NCI-H226 (cell line): Measurements from ENCODE around the gene MAP2K5.

Source experiments
- DNase-seq: peaks from one replicate; pipeline ENCODE4 v3.0.0-alpha.2; 2015

The MAP2K5 gene

GRCh38 chr15:67731112-67731721 lies 188.7 kb downstream of the MAP2K5 start:
- no peak for DNase-seq

GRCh38 chr15:67732164-67732563 lies 189.7 kb downstream of the MAP2K5 start:
- DNase-seq, result no peak

- DNase-seq, result no peak
These were observed 190.3 kb downstream of the MAP2K5 start for GRCh38 chr15:67732671-67733374.

- no peak for DNase-seq
These were observed 193.4 kb downstream of the MAP2K5 start for GRCh38 chr15:67735896-67736295.

GRCh38 chr15:67736810-67737209 lies 194.3 kb downstream of the MAP2K5 start:
- peak; percentile 33 for DNase-seq

GRCh38 chr15:67738056-67738455 lies 195.6 kb downstream of the MAP2K5 start:
- DNase-seq, result no peak

- no peak for DNase-seq
These were observed 197.9 kb downstream of the MAP2K5 start for GRCh38 chr15:67740405-67740804.

GRCh38 chr15:67741308-67741707 lies 198.8 kb downstream of the MAP2K5 start:
- no peak for DNase-seq

GRCh38 chr15:67743558-67743957 lies 201.1 kb downstream of the MAP2K5 start:
- DNase-seq, result no peak

- no peak for DNase-seq
These were observed 202.0 kb downstream of the MAP2K5 start for GRCh38 chr15:67744331-67745072.

- DNase-seq, result no peak
These were observed 202.8 kb downstream of the MAP2K5 start for GRCh38 chr15:67745073-67746006.

- DNase-seq, result peak; percentile 30
These were observed 203.5 kb downstream of the MAP2K5 start for GRCh38 chr15:67746022-67746421.

GRCh38 chr15:67746450-67746849 lies 203.9 kb downstream of the MAP2K5 start:
- no peak for DNase-seq

- no peak for DNase-seq
These were observed 205.4 kb downstream of the MAP2K5 start for GRCh38 chr15:67747921-67748320.

GRCh38 chr15:67750371-67750770 lies 207.9 kb downstream of the MAP2K5 start:
- DNase-seq, result no peak

- DNase-seq, result no peak
These were observed 211.4 kb downstream of the MAP2K5 start for GRCh38 chr15:67753891-67754290.

GRCh38 chr15:67755264-67755663 lies 212.8 kb downstream of the MAP2K5 start:
- DNase-seq, result no peak

- no peak for DNase-seq
These were observed 213.4 kb downstream of the MAP2K5 start for GRCh38 chr15:67755936-67756335.

- no peak for DNase-seq
These were observed 216.3 kb downstream of the MAP2K5 start for GRCh38 chr15:67758619-67759300.

GRCh38 chr15:67760901-67761300 lies 218.4 kb downstream of the MAP2K5 start:
- DNase-seq, result no peak

GRCh38 chr15:67761343-67761742 lies 218.8 kb downstream of the MAP2K5 start:
- no peak for DNase-seq
